ENCODE results near the gene SAMD4B.

SAMD4B gene

DNA sequence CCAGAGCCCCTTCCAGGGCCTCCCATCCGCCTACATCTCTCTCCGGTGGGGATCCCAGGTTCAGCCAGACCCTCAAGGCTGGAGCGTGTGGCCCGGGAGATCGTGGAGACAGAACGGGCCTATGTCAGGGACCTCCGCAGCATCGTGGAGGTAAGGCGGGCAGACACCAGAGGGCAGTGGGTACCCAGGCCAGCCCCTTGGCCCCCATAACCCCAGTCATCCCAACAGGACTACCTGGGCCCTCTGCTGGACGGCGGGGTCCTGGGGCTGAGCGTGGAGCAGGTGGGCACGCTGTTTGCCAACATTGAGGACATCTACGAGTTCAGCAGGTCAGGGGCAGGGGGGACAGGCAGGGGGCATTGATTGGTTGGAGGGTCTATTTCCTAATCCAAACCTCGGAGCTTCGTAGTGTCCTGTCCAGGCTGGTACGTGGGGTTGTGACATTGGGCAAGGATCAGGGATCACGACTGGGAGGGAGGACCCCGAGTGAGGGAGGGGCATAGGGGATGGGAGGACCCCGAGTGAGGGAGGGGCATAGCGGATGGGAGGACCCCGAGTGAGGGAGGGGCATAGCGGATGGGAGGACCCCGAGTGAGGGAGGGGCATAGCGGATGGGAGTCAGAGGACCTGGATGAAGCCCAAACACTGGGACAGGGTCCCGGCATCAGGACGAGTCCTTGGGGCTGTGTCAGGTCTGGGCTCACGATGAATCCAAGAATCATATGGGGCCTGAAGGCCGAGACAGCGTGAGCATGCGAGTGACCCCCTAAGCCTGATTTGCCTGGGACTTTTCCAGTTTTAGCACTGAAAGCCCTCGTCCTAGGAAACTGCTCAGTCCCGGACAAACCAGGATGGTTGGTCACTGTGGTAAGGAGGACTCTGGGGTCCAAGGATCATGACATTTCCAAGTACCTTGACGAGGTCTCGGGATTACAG is 73.2 kb downstream of the SAMD4B start:
- no peak overlapping the region for H3K9ac ChIP-seq (ENCODE audit: low read depth, low read length)

DNA sequence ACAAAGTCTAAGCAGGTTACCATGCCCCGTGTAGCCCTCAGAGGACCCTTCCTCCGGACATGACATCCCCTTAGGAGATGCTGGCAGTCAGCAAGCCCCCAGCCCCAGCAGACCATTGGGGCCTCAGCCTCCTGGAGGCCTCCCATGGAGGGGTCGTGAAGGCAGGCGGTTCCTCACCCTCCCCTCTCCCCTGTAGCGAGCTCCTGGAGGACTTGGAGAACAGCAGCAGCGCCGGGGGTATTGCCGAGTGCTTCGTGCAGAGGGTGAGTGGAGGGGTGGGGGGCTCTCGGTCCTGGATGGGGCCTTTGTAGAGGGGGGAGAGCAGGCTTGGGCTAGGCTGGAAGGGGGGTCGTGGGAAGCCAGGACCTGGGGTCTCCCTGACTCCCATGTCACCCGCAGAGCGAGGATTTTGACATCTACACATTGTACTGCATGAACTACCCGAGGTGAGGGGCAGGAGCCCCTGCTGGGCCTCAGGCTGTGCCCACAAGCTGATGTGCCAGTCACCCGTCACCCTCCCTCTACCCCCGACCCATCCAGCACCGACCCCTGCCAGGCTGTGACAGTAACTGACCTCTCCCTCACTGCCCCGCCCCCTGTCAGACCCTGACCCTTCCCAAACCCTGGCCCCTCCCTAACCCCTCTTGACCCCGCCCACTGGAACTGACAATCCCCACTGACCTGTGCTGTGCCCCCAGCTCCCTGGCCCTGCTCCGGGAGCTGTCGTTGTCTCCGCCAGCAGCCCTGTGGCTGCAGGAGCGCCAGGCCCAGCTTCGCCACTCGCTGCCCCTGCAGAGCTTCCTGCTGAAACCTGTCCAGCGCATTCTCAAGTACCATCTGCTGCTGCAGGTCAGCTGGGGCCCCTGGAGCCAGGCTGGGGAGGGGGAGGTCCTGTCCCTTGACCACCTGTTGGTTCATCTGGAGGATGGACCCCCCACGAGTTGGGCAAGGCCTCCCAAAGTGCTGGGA is 74.2 kb downstream of the SAMD4B start:
- H3K9me3 ChIP-seq (ENCODE audit: control insufficient read depth, insufficient read depth, low read length) = no peaks in the 10 kb centered on the region
- peaks cover 13% of the 10 kb centered on the region for H3K36me3 ChIP-seq (ENCODE audit: insufficient read depth, low read length)
- peaks cover 2% of the 10 kb centered on the region for H3K4me1 ChIP-seq (ENCODE audit: insufficient read depth, low read length)
- no peak overlapping the region for H3K9ac ChIP-seq (ENCODE audit: low read depth, low read length)

More for the DNA sequence above, 73.2 kb downstream of the SAMD4B start:
- no peaks in the 10 kb centered on the region for H3K9me3 ChIP-seq (ENCODE audit: control insufficient read depth, insufficient read depth, low read length)
- peaks cover 13% of the 10 kb centered on the region for H3K4me1 ChIP-seq (ENCODE audit: insufficient read depth, low read length)
- H3K36me3 ChIP-seq (ENCODE audit: insufficient read depth, low read length) = peaks cover 8% of the 10 kb centered on the region

DNA sequence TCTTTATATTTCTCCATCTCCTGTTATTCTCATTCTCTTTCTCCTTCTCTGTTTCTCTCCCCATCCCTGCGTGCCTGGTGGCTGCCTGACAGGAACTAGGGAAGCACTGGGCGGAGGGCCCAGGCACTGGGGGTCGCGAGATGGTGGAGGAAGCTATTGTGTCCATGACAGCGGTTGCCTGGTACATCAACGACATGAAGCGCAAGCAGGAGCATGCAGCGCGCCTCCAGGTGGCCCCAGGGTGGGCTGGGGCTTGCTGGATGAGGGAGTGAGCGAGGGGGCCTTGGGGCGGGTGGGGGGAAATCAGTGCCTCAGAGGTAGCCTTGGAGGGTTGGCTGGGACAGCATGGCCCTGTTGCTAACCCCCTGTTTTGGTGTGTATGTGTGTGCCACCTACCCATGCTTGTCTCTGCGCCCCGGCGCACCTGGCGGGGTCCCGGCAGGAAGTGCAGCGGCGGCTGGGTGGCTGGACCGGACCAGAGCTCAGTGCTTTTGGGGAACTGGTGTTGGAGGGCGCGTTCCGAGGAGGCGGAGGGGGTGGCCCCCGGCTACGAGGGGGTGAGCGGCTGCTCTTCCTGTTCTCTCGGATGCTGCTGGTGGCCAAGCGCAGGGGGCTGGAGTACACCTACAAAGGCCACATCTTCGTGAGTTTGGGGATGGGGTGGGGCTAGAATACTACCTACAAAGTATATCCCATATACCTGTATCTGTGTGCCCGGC is 75.4 kb downstream of the SAMD4B start:
- peaks cover 17% of the 10 kb centered on the region for H3K36me3 ChIP-seq (ENCODE audit: insufficient read depth, low read length)
- no peak overlapping the region for H3K9ac ChIP-seq (ENCODE audit: low read depth, low read length)
- H3K9me3 ChIP-seq (ENCODE audit: control insufficient read depth, insufficient read depth, low read length) = no peaks in the 10 kb centered on the region
- no peaks in the 10 kb centered on the region for H3K4me1 ChIP-seq (ENCODE audit: insufficient read depth, low read length)

DNA sequence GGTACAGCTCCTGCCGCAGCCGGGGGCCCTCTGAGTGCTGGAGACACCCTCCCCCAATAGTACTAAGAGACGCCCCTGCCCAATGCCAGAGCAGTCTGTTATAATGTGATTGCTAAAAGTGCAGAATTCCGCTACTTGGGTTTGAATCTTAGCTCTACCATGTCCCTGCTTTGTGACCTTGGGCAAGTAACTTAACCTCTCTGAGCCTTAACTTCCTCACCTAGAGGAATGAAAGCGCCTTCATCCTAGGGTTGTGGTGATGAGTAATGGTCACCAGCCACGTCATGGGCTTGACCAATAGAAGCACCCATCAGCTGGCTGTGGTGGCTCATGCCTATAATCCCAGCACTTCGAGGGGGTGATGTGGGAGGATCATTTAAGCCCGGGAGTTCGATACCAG is 76.8 kb downstream of the SAMD4B start:
- Histone ChIP-seq H3K4me1 (ENCODE audit: insufficient read depth, low read length) (no peaks in the 10 kb centered on the region), H3K9me3 (ENCODE audit: control insufficient read depth, insufficient read depth, low read length) (no peaks in the 10 kb centered on the region), H3K36me3 (ENCODE audit: insufficient read depth, low read length) (peaks cover 17% of the 10 kb centered on the region), H3K9ac (ENCODE audit: low read depth, low read length) (no peak overlapping the region)

DNA sequence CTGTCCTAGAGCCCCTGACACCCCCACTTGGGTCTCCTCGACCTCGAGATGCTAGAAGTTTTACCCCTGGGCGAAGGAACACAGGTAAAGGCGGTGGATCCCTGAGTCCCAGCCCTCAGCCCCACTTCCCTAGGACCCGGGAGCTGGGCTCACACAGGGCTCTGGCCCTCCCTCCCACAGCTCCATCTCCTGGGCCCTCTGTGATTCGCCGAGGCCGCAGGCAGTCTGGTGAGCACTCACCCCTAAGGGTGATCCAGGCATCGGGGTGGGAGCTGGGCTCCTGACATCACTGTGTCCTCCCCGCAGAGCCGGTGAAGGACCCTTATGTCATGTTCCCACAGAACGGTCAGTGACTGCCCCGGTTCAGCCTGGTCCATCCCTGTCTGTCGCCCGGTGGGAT is 78.5 kb downstream of the SAMD4B start:
- no peaks in the 10 kb centered on the region for H3K4me1 ChIP-seq (ENCODE audit: insufficient read depth, low read length)
- H3K36me3 ChIP-seq (ENCODE audit: insufficient read depth, low read length) = peaks cover 17% of the 10 kb centered on the region
- H3K9me3 ChIP-seq (ENCODE audit: control insufficient read depth, insufficient read depth, low read length) = no peaks in the 10 kb centered on the region
- no peak overlapping the region for H3K9ac ChIP-seq (ENCODE audit: low read depth, low read length)

DNA sequence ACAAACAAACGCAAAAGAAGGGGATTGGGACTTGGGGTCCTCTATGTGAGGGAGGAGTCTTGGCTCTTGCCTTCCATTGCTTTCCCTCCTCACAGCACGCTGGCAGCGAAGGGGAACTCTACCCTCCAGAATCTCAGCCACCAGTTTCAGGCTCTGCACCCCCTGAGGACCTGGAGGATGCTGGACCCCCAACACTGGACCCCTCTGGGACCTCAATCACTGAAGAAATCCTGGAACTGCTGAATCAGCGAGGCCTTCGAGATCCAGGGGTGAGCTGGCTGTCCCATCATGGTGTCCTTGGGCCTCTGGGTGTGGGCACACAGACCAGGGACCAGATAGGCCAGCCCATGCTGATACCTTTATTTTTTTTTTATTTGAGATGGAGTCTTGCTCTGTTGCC is 79.8 kb downstream of the SAMD4B start:
- H3K36me3 ChIP-seq (ENCODE audit: insufficient read depth, low read length) = peaks cover 17% of the 10 kb centered on the region
- H3K9me3 ChIP-seq (ENCODE audit: control insufficient read depth, insufficient read depth, low read length) = no peaks in the 10 kb centered on the region
- H3K4me1 ChIP-seq (ENCODE audit: insufficient read depth, low read length) = no peaks in the 10 kb centered on the region; the same call in 1 of the 2 replicates
- no peak overlapping the region for H3K9ac ChIP-seq (ENCODE audit: low read depth, low read length)

DNA sequence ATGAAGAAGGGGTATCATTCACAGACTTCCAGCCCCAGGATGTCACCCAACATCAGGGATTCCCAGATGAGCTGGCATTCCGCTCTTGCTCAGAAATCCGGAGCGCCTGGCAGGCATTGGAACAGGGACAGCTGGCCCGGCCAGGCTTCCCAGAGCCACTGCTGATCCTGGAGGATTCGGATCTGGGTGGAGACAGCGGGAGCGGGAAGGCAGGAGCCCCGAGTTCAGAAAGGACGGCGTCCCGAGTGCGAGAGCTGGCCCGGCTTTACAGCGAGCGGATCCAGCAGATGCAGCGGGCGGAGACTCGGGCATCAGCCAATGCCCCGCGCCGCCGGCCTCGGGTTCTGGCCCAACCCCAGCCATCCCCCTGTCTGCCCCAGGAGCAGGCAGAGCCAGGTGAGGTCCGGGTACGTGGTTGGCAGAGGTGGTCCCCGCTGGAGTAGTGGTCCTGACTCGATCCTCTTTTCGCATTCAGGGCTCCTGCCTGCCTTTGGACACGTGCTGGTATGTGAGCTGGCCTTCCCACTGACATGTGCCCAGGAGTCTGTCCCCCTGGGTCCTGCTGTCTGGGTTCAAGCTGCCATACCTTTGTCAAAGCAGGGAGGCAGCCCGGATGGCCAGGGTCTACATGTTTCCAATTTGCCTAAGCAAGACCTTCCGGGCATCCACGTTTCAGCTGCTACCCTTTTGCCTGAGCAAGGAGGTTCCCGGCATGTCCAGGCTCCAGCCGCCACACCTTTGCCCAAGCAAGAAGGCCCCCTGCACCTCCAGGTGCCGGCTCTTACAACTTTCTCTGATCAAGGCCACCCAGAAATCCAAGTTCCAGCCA is 81.3 kb downstream of the SAMD4B start:
- Histone ChIP-seq H3K4me1 (ENCODE audit: insufficient read depth, low read length) (peaks cover 4% of the 10 kb centered on the region; the same call in 1 of the 2 replicates), H3K36me3 (ENCODE audit: insufficient read depth, low read length) (peaks cover 16% of the 10 kb centered on the region), H3K9ac (ENCODE audit: low read depth, low read length) (no peak overlapping the region), H3K9me3 (ENCODE audit: control insufficient read depth, insufficient read depth, low read length) (no peaks in the 10 kb centered on the region)

DNA sequence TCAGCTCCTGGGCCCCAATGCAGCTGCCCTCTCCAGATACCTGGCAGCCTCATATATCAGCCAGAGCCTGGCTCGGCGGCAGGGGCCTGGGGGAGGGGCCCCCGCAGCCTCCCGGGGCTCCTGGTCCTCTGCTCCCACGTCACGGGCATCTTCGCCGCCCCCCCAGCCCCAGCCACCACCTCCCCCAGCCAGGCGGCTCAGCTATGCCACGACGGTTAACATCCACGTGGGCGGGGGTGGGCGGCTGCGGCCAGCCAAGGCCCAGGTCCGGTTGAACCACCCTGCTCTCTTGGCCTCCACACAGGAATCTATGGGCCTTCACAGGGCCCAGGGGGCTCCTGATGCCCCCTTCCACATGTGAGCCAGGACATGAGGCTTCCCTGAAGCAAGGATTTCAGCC is 82.7 kb downstream of the SAMD4B start:
- Histone ChIP-seq H3K4me1 (ENCODE audit: insufficient read depth, low read length) (peaks cover 11% of the 10 kb centered on the region; the same call in 1 of the 2 replicates), H3K9ac (ENCODE audit: low read depth, low read length) (no peak overlapping the region), H3K9me3 (ENCODE audit: control insufficient read depth, insufficient read depth, low read length) (no peaks in the 10 kb centered on the region), H3K36me3 (ENCODE audit: insufficient read depth, low read length) (peaks cover 12% of the 10 kb centered on the region)

DNA sequence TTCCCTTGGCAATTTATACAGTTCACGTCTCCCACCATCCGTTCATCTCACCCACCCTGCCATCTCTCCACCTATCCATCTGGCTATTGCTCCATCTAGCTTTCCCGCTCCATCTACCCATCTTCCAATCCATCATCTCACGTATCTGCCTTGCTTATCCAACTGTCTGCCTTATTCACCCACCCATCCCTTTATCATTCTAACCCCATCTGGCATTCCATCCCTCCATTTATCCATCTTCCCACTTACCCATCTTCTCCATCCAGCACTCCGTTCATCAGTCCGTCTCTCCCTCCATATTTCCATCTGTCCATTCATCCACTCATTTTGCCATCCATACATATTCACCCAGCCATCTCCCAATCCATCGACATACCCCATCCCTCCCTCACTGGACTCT is 83.5 kb downstream of the SAMD4B start:
- H3K4me1 ChIP-seq (ENCODE audit: insufficient read depth, low read length) = peaks cover 11% of the 10 kb centered on the region; the same call in 1 of the 2 replicates
- peaks cover 5% of the 10 kb centered on the region for H3K36me3 ChIP-seq (ENCODE audit: insufficient read depth, low read length)
- no peaks in the 10 kb centered on the region for H3K9me3 ChIP-seq (ENCODE audit: control insufficient read depth, insufficient read depth, low read length)
- no peak overlapping the region for H3K9ac ChIP-seq (ENCODE audit: low read depth, low read length)

DNA sequence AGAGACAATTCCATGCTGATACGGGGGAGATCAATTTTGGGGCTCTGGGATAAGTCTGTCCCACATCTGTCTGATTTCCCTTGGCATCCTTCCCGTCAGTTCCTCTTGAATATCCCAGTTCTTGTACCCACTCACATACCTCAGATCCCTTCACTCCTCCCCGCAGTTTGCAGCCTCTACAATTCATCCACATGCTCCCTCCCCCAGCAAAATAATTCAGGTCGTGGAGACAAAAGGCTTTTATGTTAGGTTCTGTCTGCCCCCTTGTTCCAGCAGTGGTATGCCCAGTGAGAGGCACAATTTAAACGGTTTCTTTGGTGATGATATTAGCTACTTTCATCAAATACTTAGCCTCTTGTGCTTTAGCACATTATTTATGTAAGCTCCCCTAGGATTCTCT is 83.9 kb downstream of the SAMD4B start:
- Histone ChIP-seq H3K36me3 (ENCODE audit: insufficient read depth, low read length) (peaks cover 4% of the 10 kb centered on the region), H3K4me1 (ENCODE audit: insufficient read depth, low read length) (peaks cover 13% of the 10 kb centered on the region; the same call in 1 of the 2 replicates), H3K9ac (ENCODE audit: low read depth, low read length) (no peak overlapping the region), H3K9me3 (ENCODE audit: control insufficient read depth, insufficient read depth, low read length) (no peaks in the 10 kb centered on the region)

DNA sequence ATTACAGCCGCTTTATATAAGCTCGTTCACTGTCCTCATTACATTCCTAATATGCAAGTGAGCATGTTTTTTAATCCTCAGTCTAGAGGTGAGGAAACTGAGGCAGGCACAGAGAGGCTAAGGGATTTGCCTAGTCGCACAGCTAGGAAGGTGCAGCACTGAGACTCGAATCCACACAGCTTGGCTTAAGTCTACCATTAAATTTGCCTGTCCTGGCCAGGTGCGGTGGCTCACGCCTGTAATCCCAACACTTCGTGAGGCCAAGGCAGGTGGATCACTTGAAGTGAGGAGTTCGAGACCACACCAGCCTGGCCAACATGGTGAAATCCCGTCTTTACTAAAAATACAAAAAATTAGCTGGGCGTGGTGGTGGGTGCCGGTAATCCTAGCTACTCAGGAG is 85.5 kb downstream of the SAMD4B start:
- H3K36me3 ChIP-seq (ENCODE audit: insufficient read depth, low read length) = peaks cover under 1% of the 10 kb centered on the region
- no peak overlapping the region for H3K9ac ChIP-seq (ENCODE audit: low read depth, low read length)

DNA sequence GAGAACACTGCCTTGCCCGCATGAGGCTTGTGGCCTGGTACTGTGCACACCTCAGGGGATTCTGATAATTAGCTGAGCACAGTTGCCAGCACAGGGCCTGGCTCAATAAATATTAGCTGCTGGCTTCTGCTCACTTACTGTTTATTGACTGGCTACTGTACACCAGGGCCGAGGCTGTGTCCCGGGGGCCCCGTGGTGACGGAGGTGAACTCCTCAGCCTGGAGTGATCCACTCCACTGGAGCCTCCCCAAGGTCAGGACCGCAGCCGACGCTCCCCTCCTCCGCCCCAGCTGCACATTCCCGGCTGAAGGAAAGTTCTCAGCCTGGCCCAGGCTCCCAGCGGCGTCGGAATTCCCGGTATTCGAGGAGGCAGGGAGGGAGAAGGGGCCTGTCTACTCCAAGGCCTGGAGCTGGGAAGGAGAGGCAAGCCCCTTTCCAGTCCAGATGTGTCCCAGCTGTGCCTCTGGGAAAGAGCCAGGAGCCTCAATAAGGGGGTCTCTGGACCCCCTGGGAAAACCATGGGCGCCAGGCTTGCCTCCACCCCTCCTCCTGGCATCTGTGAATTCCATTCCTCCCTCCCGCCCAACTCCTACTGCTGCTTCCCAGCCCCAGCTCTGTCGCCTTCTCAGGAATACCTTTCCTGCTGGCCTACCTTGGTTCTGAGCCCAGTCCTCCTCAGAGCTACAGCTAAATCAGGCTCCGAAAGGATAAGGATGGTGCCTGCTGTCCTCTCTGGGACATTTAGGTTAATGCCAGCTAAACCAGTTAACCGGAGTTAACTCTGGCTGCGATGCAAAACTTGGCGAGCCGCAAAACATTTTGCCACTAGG is 86.3 kb downstream of the SAMD4B start:
- H3K4me1 ChIP-seq (ENCODE audit: insufficient read depth, low read length) = peaks cover 15% of the 10 kb centered on the region; the same call in 1 of the 2 replicates
- H3K36me3 ChIP-seq (ENCODE audit: insufficient read depth, low read length) = peaks cover 8% of the 10 kb centered on the region
- no peaks in the 10 kb centered on the region for H3K9me3 ChIP-seq (ENCODE audit: control insufficient read depth, insufficient read depth, low read length)
- H3K9ac ChIP-seq (ENCODE audit: low read depth, low read length) = peak overlapping the region; percentile 37; the same call in 1 of the 2 replicates

More for the DNA sequence above, 85.5 kb downstream of the SAMD4B start:
- Histone ChIP-seq H3K4me1 (ENCODE audit: insufficient read depth, low read length) (peaks cover 15% of the 10 kb centered on the region; the same call in 1 of the 2 replicates), H3K9me3 (ENCODE audit: control insufficient read depth, insufficient read depth, low read length) (no peaks in the 10 kb centered on the region)
